Mesendoderm (in vitro differentiated cells): ENCODE results near the gene SAMD3.
"Not testable (repeated sequence)": the region's sequence is repeated elsewhere in the genome, so short reads cannot be mapped to it uniquely, and the experiment has no call there.

Experiments used
- DNase-seq: peaks from one replicate; pipeline ENCODE4 v3.0.0; 2013
- H2AK5ac ChIP-seq: 2 replicates; pipeline ENCODE4 v1.6.1; 2013; ENCODE audit warnings: low read length, inconsistent platforms
- H2BK120ac ChIP-seq: 2 replicates; pipeline ENCODE4 v1.6.1; 2013; ENCODE audit warnings: low read depth, mild to moderate bottlenecking, low read length, moderate library complexity, mixed read lengths
- H2BK15ac ChIP-seq: replicated peaks from 2 replicates; pipeline ENCODE4 v1.6.1; 2013; ENCODE audit warnings: low read depth, mild to moderate bottlenecking, moderate library complexity
- H2BK5ac ChIP-seq: 2 replicates; pipeline ENCODE4 v1.6.1; 2013; ENCODE audit warnings: low read length, inconsistent platforms
- H3K18ac ChIP-seq: 2 replicates; pipeline ENCODE4 v1.6.1; 2013; ENCODE audit warnings: mild to moderate bottlenecking, low read length, mixed read lengths
- H3K23ac ChIP-seq: one replicate; pipeline ENCODE4 v1.6.1; 2013; ENCODE audit warnings: low read length
- H3K27ac ChIP-seq: 2 replicates; pipeline ENCODE4 v1.5.1; 2013; ENCODE audit warnings: low read depth, mild to moderate bottlenecking, inconsistent platforms, low read length, moderate library complexity
- H3K27me3 ChIP-seq: 2 replicates; pipeline ENCODE4 v1.6.1; 2013; ENCODE audit warnings: low read length, control low read depth, mild to moderate bottlenecking, inconsistent platforms; ENCODE audit not compliant: insufficient read depth, poor library complexity
- H3K36me3 ChIP-seq: 2 replicates; pipeline ENCODE4 v1.6.1; 2013; ENCODE audit warnings: low read length, inconsistent platforms; ENCODE audit not compliant: control insufficient read depth, insufficient read depth
- H3K4ac ChIP-seq: one replicate; pipeline ENCODE4 v1.6.1; 2013; ENCODE audit warnings: low read depth, mild to moderate bottlenecking, low read length, moderate library complexity
- H3K4me1 ChIP-seq: 2 replicates; pipeline ENCODE4 v1.6.1; 2013; ENCODE audit warnings: low read depth, low read length, inconsistent platforms; ENCODE audit not compliant: control insufficient read depth
- H3K4me2 ChIP-seq: 2 replicates; pipeline ENCODE4 v1.6.1; 2013; ENCODE audit warnings: low read length
- H3K4me3 ChIP-seq: 2 replicates; pipeline ENCODE4 v1.5.1; 2013; ENCODE audit warnings: mild to moderate bottlenecking, low read length
- H3K56ac ChIP-seq: one replicate; pipeline ENCODE4 v1.6.1; 2013; ENCODE audit warnings: low read length
- H3K79me1 ChIP-seq: 2 replicates; pipeline ENCODE4 v1.6.1; 2013; ENCODE audit warnings: low read length, inconsistent platforms
- H3K79me2 ChIP-seq: 2 replicates; pipeline ENCODE4 v1.6.1; 2013; ENCODE audit warnings: mild to moderate bottlenecking, low read length; ENCODE audit not compliant: control insufficient read depth, insufficient read depth
- H3K9ac ChIP-seq: 2 replicates; pipeline ENCODE4 v1.6.1; 2013; ENCODE audit warnings: low read length, inconsistent platforms
- H4K5ac ChIP-seq: one replicate; pipeline ENCODE4 v1.6.1; 2013; ENCODE audit warnings: low read length
- H4K8ac ChIP-seq: one replicate; pipeline ENCODE4 v1.6.1; 2013; ENCODE audit warnings: low read depth, mild to moderate bottlenecking, control low read depth, low read length, moderate library complexity
- WGBS: extraction: QIAGEN DNeasy Blood & Tissue Kit; methylation state at CpG from one replicate; pipeline ENCODE4 v1.1.7; 2013; ENCODE audit warnings: low lambda C conversion rate, missing lambda C conversion rate; ENCODE audit not compliant: insufficient coverage; ENCODE audit errors: extremely low coverage; 5-methylcytosine and 5-hydroxymethylcytosine counted together

Gene SAMD3

DNA sequence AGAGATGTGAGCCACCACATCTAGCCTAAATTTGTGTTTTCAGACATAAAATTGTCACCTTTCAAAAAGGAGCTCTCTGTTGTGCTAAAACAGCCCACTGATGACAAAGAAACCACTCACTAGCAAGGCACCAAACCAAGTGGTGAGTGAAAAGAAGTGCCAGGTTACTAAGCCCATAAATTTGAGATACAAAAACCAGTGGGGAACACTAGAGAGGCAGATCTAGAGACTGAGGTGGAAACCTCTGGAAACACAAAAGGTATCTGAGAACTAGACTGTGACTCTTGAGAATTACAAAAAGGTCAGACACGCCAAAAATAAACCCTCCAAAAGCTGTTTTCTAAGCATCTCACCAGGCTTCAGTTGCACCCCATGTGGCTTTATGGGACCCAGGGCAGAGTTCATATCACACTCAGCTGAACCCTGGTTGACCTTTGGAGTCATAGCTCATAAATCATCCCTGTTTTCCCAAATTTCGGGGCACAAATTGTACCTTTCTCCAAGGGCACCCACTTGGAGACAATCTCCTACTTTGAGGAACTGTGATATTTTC, 24.2 kb downstream of the SAMD3 start:
- Histone ChIP-seq H4K5ac (peak overlapping the region; percentile 23), H3K4me3 (no peak overlapping the region), H2BK5ac (peak overlapping the region; percentile 55), H3K79me1 (no peaks in the 10 kb centered on the region), H2BK15ac (peak overlapping the region; percentile 42), H3K27ac (no peak overlapping the region), H2BK120ac (peak overlapping the region; percentile 73), H3K4me2 (no peak overlapping the region), H3K36me3 (no peaks in the 10 kb centered on the region), H3K4ac (no peak overlapping the region), H3K23ac (no peak overlapping the region), H3K79me2 (no peaks in the 10 kb centered on the region), H4K8ac (peak overlapping the region; percentile 29), H3K4me1 (peaks cover 3% of the 10 kb centered on the region), H3K27me3 (no peaks in the 10 kb centered on the region), H3K56ac (no peak overlapping the region), H3K9ac (no peak overlapping the region), H2AK5ac (peak overlapping the region; percentile 69), H3K18ac (peak overlapping the region; percentile 19)
- no CpG with 5 or more reads among the region's 2 CpGs for WGBS
- no peak for DNase-seq

DNA sequence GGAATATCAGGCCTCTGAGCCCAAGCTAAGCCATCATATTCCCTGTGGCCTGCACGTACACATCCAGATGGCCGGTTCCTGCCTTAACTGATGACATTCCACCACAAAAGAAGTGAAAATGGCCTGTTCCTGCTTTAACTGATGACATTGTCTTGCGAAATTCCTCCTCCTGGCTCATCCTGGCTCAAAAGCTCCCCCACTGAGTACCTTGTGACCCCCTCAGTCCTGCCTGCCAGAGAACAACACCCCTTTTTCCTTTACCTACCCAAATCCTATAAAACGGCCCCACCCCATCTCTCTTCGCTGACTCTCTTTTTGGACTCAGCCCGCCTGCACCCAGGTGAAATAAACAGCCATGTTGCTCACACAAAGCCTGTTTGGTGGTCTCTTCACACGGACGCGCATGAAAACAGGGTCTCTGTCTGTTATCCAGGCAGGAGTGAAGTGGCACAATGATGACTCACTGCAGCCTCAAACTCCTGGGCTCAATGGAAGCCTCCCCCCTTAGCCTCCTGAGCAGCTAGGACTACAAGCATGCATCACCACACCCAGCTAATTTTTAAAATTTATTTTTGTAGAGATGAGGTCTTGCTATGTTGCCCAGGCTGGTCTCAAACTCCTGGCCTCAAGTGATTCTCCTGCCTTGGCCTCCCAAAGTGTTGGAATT, 24.8 kb downstream of the SAMD3 start:
- not testable (repeated sequence) for H3K4ac ChIP-seq, H3K4me3 ChIP-seq, H3K23ac ChIP-seq, H3K79me2 ChIP-seq, H4K8ac ChIP-seq, H2AK5ac ChIP-seq, H3K79me1 ChIP-seq, H3K4me2 ChIP-seq, H3K27me3 ChIP-seq, H3K4me1 ChIP-seq, H3K9ac ChIP-seq, H3K36me3 ChIP-seq, H3K27ac ChIP-seq
- peak overlapping the region; percentile 19 for H3K18ac ChIP-seq
- H2BK15ac ChIP-seq = peak overlapping the region; percentile 36
- H3K56ac ChIP-seq = peak overlapping the region; percentile 25
- peak; percentile 32 for DNase-seq
- WGBS = no CpG with 5 or more reads among the region's 9 CpGs
- H2BK5ac ChIP-seq = peak overlapping the region; percentile 63
- peak overlapping the region; percentile 23 for H4K5ac ChIP-seq
- H2BK120ac ChIP-seq = peak overlapping the region; percentile 73

DNA sequence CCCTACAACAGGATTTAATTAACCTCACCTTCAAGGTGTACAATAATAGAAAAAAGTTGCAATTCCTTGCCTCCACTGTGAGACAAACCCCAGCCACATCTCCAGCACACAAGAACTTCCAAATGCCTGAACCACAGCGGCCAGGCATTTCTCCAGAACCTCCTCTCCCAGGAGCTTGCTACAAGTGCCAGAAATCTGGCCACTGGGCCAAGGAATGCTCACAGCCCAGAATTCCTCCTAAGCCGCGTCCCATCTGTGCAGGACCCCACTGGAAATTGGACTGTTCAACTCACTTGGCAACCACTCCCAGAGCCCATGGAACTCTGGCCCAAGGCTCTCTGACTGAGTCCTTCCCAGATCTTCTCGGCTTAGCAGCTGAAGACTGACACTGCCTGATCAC, 28.3 kb downstream of the SAMD3 start:
- H3K27ac ChIP-seq, H3K4ac ChIP-seq, H3K79me1 ChIP-seq, DNase-seq, H3K18ac ChIP-seq, H3K23ac ChIP-seq, H3K4me2 ChIP-seq, H2BK120ac ChIP-seq, H3K9ac ChIP-seq, H2BK5ac ChIP-seq, H3K4me3 ChIP-seq, H2AK5ac ChIP-seq, H2BK15ac ChIP-seq, H3K56ac ChIP-seq, H3K79me2 ChIP-seq, H4K8ac ChIP-seq, H3K27me3 ChIP-seq, H4K5ac ChIP-seq, H3K36me3 ChIP-seq, H3K4me1 ChIP-seq: not testable (repeated sequence)
- WGBS = no CpG with 5 or more reads among the region's 4 CpGs

DNA sequence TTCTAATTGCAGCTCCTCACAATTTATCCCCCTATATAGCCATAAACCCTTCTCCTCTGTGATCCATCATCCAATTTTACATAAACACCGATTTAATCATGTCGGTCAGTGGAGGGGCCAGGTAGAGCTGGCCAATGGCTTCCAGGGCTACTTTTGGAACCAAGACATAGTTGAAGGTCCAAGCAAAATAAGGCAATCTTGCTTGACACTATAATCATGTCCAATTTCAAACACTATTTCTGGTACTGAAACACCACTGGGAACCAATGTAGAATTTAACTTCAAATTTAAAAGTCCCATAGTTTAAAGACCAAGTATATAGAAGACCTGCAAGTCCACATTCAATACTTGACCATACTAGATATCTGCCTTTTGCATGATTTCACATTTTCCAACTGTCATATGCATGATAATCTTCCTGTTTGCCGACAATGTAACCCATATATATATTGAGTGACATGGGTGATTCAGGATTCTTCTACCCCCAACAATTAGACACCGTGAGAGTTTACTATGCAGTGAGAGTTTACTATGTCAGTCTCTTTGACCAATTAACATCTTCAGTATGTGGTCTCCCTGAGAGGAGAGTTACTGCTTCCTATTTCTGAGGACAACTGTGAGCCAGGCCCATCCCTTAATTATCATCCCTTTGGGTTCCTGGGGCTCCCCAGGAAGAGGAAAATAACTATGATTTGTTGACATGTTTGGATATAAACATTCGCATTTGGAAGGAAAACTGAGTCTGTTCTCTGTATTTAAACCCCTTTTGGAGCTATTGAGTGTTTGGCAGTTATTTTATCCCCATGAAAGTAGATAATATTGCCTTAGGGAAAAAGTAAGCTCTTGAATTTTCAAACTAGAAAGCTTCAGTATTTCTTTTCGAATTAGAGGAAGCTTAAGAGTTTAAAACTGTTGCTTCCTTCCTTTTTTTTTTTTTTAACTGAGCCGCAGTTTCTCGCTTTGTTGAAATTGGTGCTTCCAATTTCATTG, 31.8 kb downstream of the SAMD3 start:
- DNase-seq = no peak
- Histone ChIP-seq H3K27ac (no peak overlapping the region), H3K4ac (no peak overlapping the region), H2BK15ac (no peak overlapping the region), H3K36me3 (no peaks in the 10 kb centered on the region), H3K23ac (no peak overlapping the region), H3K4me3 (no peak overlapping the region), H3K4me2 (no peak overlapping the region), H2AK5ac (no peak overlapping the region), H2BK120ac (no peak overlapping the region), H3K9ac (no peak overlapping the region), H4K5ac (no peak overlapping the region), H3K79me1 (no peaks in the 10 kb centered on the region), H3K18ac (no peak overlapping the region), H3K79me2 (no peaks in the 10 kb centered on the region), H3K4me1 (no peaks in the 10 kb centered on the region), H4K8ac (no peak overlapping the region), H3K56ac (no peak overlapping the region), H2BK5ac (no peak overlapping the region), H3K27me3 (no peaks in the 10 kb centered on the region)
- no CpG with 5 or more reads among the region's 8 CpGs for WGBS

DNA sequence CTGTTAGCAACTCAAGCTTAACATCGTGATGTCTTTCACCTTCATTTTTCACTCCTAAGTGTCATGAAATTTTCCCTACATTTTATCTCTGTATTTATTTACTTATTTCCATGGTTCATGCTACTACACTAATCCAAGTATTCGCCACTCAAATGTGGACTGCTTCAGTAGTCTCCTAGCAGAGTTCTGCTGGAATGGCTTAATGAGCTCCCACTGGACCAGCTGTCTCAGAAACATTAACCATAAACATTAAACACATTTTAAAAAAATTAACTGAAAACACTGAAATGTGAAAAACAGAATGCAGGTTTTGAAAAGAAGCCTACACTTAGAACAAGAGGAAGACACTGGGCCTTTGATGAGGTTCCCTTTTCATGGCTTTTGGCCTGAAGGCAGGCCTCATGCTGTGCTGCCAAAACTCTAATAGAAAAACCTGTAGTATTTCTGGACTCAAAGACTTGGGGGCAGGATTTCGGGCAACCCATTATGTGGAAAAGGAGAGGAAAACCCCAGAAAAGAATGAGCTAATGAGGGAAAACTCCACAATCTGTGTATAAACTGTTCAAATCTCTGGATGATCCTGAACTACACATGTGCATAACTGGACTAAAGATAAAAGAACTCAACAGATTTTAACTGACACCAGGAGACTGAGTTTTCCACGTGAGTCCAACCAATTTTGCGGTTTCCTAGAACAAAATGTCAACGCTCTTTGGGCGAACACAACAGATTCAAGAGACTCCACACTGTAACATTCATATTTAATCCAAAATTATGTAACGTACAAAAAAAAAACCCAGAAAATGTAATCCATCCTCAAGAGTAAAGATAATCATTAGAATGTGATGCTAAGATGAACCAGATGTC, 33.0 kb downstream of the SAMD3 start:
- Histone ChIP-seq H3K4ac (no peak overlapping the region), H3K27ac (no peak overlapping the region), H3K79me1 (no peaks in the 10 kb centered on the region), H3K79me2 (no peaks in the 10 kb centered on the region), H3K36me3 (no peaks in the 10 kb centered on the region), H3K27me3 (no peaks in the 10 kb centered on the region), H3K23ac (no peak overlapping the region), H4K5ac (no peak overlapping the region), H3K56ac (no peak overlapping the region), H2BK120ac (peak overlapping the region; percentile 73), H4K8ac (no peak overlapping the region), H2BK15ac (no peak overlapping the region), H2BK5ac (no peak overlapping the region), H3K18ac (no peak overlapping the region), H3K9ac (no peak overlapping the region), H2AK5ac (no peak overlapping the region), H3K4me1 (no peaks in the 10 kb centered on the region), H3K4me2 (no peak overlapping the region), H3K4me3 (no peak overlapping the region)
- WGBS = no CpG with 5 or more reads among the region's 8 CpGs
- DNase-seq = no peak
